ENCODE results near the gene RIPK4.

RIPK4 gene

DNA sequence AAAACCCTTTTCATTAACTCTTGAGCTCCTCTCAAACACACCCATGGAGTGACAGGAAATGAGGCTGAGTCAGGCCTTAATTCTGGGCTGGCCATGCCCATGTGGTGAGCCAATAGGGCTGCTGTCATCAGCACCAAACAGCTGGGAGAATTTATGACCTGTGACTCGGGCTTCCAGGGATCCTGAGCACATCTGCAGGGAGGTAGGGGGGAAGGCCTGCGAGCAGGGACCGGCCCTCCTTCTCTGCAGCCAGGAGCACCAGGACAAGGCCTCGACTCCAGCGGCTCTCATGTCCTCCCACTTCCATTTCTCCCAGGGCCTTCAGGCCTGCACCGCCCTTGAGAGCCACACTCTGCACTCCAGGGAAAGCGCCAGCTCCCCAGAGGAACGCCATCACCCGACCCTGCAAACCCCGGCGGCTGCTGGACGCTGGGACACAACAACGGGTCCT lies 14.6 kb downstream of the RIPK4 start:
- no peak for DNase-seq

DNA sequence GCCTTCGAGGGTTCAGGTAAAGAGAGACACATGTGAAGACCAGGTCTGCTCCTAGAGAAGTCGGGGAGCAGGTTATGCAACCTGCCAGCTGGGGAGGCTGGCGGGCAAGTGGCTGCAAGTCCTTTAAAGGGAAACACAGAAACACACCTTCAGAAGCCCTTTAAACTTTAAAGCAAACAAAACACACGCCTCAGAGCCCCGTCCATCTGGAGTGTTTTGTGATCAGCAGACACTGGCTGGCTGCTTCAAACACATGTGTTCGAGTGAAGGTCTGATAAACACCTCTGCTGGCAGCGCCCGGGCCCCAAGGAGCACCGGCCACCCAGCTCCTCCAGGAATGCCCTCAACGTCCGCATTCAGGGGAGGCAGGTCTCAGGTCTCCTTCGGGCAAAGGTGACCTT lies 15.2 kb downstream of the RIPK4 start:
- DNase-seq: no peak

DNA sequence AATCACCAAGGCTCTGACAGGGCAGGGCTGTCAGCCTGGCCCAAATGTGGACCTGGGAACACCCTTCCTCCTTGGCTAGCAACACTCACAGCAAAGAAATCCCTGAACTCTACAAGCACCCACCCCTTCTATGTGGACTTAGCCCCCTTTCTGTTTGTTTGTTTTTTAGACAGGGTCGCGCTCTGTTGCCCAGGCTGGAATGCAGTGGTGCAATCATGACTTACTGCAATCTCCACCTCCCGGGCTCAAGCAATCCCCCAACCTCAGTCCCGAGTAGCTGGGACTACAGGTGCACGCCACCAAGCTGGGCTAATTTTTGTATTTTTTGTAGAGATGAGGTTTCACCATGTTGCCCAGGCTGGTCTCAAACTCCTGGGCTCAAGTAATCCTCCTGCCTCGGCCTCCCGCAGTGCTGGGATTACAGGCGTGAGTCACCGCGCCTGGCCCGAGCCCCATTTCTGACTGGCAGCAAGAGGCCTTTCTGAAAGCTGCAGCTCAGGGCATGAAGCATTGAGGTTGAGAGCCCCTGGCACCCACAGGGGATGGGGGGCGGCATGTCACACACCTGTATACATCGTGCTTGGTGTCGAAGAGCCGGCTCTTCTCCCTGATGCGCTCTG lies 16.2 kb downstream of the RIPK4 start:
- no peak for DNase-seq

DNA sequence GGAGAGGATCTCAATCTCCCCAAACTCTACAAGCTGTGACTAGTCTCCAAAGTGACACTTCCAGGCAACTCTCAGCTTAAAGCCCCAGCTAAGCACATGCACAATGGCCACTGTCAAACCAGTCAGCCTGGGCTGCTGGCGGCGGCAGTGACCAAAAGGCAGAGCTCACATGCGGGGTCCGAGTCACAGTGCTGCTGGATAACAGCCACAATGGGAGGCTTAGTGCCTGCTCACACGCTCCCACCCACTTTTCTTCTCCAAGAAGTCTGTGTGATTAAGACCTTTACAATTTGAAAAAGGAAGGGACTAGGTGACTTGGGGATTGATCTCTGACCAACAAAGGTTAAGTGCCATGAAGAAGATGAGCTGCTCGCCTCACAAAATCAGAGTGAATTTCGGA lies 16.8 kb downstream of the RIPK4 start:
- no peak for DNase-seq

DNA sequence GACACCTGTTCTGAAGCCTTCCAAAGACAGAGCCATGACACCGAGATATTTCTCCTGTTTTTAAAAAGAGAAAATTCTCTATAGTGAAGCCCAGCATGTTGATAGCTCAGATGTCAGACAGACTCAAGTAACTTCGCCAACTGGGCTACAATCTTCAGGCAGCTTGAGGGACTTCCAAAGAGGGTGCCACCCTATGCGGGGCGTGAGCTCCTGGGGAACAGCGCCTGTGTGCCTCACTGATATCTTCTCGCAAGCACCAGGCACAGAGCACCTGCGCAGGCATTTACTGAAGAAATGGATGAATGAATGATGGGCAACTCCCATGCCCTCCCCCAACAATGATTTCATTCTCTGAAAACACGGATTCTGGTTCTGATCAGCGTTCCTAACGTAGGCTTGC lies 17.6 kb downstream of the RIPK4 start:
- no peak for DNase-seq

DNA sequence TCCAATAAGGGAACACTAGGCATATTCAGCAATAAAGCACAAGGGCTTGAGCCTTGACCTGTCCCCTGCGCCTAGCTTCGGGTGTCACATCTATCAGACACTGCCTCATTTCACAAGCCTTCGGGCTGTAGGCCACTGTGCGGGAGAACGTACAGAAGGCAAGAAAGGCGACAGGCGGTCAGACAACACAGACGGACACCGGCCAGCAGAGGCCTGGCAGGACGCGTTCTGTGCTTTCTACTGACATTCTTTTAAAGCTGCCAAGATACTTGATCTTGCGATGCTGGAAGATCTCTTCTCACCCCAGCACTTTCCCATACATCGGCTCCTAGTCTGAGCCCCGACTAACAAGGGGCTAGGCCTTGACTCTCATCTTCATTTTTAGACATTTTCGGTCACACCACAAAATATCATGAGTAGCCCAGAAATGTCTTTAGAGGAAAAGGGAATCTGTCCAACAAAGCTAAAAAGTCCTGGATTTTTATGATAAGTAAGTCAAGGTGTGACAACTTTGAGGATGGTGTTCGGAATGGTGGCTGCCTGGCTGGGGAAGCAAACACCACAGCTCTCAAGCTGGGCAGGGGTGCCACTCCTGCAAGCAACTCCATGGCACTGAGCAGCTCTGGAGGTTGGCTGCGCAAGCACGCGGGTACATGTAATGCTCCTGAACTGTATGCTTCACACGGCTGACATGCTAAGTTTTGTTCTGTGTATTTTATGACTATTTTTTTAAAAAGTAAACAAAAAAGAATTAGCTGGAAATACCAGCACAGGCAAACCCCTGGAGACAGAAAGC lies 18.7 kb downstream of the RIPK4 start:
- DNase-seq: no peak

DNA sequence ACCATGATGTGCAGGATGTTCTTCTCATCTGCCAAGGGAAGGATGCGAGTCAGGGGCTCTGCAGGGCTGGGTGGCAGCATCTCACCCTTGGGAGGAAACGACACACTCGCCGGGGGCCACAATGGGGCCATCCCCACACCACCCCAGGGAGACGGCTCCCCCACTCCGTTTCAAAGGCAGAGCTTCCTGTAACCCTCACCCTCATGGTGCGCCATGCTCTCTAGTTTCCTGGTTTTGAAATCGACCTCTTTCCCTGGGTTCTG lies 20.2 kb downstream of the RIPK4 start:
- DNase-seq: no peak

DNA sequence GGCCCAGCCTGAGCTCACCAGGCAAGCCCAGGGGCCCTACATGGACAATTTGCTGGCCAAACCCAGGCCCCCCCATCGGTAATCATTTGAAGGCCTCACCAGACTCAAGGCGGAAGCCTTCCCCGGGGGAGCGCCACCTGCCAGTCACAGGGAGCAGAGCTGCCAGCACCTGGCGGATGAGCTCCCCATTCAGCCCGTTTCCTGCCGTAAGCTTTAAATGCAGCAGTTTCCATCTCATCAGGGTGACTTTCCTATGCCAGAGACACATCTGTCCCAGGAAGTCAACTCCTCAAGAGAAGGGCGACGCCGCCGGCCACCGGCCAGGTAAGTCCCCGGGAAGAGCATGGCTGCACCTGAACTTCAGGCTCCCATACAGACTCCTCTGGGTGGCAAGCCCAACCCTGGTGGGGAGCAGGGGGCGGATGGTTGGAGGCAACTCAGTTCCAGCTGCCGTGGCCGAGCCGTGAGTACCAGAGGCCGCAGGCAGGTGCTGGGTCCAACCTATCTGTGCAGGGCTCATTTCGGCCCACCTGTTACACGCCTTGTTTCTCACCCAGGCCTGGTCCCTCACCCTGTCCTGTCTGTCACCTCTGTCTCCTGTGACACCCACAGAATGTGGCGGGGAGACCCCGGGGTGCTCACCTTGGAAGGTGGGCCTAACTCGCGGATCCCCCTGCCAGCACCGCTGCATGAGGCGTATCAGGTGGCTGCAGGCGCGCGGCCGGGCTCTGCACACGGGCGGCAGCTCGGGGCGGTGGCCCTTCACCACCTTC lies 20.7 kb downstream of the RIPK4 start:
- no peak for DNase-seq

DNA sequence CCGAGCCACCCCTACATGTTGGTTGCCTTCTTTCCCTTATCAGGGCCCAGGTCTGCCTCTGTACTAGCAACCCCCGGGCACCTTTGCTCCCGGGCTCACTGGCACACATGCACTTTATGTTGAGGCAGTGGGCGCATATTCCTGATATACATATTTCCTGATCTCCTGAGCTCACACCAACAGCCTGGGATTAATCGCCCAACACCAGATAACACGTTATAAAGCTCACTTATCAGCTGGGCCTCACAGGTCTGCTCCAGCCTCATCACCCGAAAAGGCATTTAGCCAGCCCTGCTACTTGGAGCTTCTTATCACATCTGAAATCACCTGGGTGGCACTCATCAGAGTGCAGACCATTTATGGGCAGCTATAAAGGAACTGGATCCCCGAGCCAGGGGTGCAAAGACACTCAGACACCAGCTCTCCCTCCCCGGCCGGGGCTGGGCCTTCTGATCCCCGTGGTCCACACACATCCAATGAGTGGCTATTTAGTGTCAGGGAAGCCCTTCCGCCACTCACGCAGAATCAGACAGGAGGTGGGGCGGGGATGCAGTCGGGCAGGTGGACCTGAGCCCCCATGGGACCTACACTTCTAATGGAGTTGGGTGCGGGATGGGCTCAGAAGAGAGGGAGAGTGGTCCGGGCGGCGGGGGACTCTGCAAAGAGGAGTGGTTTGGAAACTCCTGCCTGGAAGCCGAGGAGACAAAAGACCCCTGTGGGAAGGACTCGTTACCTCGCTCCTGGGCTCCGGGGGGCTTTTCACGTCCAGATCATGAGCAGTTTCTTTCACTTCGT lies 21.6 kb downstream of the RIPK4 start:
- DNase-seq: no peak

DNA sequence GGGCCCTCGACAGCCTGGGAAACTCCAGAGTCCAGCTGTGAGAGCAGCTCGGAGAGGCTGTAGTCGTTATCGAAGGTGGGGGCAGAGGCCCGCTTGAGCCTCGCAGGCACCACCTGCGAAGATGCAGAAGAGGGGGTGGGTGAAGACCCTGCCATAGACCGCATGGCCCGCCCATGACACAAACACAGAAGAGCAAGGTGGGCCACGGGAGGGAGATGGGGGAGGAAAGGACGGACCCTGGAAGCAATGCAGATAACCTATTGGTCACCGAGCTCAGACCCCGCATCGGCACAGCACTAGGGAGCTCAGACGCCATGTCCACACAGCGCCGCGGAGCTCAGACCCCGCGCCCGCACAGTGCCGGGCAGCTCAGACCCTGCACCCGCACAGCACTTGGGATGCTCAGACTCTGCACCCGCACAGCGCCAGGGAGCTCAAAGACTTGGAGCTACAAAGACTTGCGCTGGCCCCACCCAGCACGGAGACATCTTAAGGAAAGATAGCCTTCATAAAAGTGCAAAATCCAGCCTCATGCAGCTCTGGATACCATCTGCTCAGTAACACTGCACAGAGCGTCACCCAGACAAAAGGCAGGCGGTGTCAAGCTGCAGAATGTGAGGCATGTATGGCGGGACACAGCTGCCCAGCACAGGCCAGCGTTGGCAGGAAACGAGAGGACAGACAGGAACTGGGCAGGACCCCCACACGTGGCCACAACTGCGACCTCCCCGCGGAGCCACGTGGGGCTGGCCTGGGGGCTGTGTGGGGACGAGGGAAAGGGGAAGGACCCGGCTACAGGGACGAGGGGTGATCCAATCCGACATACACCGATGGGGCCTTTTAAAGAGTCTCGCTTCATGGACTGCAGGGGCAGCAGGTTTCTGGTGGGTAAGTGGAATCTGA lies 22.6 kb downstream of the RIPK4 start:
- DNase-seq: no peak

DNA sequence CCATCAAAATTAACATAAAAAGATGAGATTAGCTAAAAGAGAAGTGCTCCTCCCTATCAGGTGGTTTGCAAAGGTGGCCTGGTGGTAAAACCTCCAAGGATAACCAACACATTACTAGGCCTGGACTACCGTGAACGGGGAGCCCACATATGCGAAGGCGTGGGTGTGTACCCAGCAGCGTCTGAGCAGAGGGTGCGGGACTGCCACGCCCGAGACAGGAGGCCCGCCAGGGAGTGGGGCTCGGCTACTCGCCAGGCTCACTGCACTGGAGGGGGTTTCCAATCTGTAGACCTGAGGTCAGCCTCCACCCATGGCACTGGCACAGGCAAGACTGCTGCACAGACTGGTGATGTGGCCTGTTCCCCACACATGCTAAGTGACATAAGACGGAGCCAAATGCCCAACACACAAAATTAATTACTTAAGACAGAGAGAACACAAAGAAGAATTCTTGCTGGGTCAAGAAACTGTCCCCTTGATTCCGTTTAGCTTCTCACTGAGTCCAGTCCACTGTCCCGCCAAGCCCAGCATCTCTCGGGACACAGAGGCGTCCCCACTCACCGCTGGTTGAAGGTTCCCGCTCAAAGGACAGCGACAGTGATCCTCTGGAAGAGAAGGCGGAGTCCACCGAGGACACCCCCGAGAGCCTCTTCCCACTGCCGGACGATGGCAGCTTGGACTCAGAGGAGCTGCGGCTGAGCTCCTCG lies 23.4 kb downstream of the RIPK4 start:
- no peak for DNase-seq

DNA sequence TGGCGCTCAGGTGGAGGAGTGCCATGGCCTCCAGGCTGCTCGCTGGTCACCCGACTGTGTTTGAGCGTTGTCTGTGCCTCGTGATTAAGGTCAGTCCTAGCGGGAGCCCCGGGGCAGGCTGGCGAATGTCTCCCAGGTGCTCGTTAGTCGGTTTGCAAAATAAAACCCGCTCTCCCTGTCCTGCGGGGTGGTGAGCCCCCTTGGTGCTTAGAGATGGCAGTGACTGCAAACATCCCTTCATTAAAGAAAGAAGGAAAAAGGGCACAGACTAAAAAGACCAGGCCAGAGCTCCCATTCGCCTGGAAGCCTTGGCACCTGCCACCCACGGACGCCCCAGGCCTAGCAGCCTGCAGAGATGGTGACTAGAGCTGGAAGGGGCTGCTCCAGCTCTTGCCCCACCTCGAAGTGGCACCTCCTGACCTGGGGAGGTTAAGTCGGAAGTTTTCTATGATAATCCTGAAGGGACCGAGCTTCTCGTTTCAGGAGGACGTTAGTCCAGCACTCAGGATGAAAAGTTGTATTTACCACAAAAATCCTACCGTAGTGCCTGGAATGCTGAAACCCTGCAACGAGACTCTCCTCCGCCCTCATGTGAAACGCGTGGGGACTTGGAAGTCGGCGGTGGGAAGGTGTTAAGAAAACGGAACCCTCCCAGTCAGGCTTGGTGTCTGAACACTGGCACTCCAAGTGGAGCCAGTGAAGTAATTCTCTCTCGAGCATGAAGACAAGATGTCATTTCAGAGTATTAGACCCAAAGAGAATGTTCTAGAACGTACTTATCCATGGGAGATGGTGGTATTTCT lies 24.6 kb downstream of the RIPK4 start:
- no peak for DNase-seq

DNA sequence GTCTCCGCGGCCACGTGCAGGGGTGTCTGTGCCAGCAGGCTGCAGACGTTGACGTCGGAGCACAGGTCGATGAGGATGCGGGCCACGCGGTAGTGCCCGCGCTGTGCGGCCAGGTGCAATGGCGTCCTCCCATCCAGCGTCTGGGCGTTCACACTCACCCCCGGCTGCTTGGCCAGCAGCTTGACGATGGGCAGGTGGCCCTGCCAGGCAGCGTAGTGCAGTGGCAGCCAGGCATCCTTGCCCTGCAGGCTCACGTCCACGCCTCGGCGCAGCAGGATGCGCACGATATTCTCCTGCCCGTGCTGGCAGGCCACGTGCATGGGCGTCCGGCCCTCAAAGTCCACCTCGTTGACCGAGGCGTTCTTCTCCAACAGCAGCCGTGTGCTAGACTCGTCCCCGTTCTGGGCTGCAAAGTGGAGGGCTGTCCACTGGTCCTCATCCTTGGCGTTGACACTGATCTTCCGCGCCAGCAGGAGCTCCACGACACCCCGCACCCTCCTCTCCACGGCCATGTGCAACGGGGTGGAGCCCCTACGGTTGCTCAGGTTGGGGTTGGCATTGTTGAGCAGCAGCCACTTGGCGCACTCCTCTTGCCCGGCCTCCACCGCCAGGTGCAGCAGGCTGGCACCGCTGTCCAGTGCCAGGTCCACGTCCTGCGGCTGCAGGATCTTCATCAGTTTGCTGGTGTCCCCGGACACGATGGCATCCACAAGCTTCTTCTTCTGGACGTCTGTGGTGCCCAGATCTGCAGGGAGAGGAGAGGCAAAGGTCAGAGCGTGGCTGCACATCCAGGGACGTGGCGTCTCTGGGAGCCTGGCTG lies 25.4 kb downstream of the RIPK4 start:
- DNase-seq: no peak

DNA sequence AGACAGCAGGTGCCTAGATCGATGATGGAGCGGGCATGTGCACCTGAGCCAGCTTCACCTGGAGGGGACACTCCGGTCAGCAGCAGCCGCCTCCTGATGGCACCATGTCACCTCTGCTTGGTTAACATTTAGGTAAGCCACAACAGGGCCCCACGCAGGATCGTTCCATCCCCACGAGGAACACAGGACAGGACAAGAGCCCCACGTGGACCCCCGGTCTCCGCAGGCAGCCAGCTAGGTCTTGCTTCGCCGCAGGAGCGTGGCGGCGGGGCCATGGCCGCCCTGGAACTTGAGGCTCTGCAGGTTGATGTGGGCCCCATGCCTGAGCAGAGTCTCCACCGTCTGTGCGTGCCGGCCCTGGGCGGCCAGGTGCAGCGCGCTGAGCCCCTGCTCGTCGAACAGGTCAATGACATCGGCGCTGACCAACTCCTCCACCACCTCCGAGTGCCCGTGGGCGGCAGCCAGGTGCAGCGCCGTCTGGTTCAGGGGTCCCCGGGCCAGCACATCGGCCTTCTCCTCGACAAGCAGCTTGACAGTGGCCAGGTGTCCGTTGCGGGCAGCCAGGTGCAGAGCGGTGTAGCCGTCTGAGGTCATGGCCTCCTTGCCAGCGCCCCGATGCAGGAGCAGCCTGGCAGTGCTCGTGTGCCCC lies 26.1 kb downstream of the RIPK4 start:
- DNase-seq: no peak

DNA sequence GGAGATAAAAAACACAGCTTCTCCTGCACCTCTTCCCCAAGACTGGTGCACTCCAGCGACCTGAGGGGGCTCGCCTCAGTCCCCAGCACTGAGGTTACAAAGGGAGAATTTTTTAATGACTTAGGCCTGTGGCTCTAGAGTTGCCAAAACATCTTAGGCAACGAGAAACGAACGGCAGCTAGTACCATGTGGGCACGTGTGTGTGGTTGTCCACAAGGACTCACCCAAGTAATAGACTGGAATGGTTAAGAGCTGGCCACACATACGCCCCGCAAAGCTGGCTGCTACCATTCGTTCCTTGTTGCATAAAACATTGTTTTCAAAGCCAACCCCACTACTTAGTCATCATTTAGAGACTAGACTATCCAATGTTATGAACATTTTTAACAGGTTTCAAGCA lies 26.9 kb downstream of the RIPK4 start:
- DNase-seq: no peak

DNA sequence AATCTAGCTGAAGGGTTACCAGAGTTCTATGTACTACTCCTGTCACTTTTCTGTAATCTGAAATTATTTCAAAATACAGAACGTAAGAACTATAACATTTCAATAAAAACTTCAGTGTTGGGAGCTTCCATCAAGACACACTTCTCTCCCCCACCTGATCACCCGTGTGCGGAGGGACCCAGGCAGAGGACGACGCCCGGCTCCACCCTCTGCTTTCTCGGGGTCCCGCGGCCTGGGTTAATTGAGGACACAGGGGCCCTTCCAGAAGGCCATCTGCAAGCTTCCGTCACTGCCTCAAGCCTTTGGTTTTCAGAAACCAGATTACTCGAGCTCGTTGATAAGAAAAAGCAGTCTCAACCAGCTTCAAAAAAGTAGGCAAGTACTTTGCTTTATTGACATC lies 27.8 kb downstream of the RIPK4 start:
- no peak for DNase-seq

DNA sequence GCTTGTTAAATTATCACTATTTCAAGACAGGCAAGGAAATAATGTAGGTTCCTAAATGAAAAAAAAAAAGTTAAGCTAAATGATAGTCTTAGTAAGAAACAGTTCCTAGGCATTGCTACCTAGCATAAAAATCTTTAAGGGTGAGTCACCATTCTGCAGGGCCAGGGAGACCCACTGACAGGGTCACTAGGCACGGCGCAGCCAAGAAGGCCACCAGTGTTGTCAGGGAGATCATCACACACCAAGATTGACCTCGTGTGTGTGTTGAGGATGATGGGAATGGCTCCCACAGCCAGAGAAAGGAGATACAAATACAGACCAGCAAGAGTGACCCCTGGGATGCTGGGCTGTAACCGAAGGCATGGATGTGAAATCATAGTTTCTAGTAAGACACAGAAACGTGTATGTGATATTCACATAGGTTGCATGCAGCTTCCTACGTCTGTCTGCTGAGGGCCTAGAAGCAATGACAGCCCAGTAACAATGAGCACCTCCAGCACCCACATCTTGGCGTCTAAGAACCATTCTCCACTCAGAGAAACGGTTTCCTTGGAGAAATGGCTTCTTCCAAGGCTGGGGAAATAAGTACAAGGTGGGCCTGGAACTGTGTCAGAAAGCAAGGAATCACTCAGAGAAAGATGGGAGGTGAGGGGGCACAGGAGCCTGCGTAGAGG lies 29.1 kb downstream of the RIPK4 start:
- no peak for DNase-seq

DNA sequence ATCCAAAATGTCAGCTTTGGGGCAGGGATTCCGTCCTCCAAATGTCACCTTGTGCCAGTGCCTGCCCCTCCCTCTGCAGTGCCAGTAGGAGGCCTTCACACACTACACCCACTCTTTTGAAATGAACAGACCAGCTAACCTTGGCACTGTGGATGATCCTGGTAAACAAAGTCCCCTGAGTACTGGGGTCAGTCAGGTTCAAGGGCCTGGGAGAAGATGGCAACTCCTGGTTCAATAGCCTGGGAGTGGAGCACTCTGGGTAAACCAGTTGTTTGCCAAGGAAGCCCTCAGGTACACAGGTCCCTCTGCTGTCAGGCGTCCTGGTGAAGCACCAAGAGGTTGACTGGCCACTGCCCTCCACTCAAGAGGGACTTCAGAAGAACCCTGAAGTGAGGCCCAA lies 30.4 kb downstream of the RIPK4 start:
- no peak for DNase-seq

Data from T-helper 1 cell (primary cell).